ENCODE data around the gene DNAAF1. TPM values are rescaled to one million over a fixed set of nuclear protein-coding genes. Genes with fewer than 3 reads are reported as not detected.
A peak's percentile ranks its signal among the peaks of the same experiment; 100 is the strongest.

DNAAF1 gene
- total RNA-seq, 1 donor from 2014 or later: under 0.01 TPM

DNA sequence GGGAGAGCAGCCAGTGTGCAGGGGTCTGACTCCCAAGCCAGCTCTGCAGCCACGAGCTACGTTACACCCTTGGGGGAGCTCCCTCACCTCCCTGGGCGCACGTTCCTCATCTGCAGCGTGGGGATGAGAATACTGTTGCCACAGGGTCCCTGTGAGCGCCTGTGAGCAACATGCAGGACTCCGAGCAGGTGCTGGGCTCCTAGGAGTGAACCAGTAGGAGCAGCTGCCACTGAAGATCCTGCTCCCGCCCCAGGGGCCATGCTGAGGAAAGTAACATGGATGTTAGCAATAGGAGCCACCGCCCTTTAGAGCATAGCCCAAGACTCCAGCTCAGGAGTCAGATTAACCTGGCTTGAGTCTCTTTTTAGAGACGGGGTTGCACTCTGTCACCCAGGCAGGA is 15.9 kb downstream of the DNAAF1 start:
- DNase-seq: no peak

DNA sequence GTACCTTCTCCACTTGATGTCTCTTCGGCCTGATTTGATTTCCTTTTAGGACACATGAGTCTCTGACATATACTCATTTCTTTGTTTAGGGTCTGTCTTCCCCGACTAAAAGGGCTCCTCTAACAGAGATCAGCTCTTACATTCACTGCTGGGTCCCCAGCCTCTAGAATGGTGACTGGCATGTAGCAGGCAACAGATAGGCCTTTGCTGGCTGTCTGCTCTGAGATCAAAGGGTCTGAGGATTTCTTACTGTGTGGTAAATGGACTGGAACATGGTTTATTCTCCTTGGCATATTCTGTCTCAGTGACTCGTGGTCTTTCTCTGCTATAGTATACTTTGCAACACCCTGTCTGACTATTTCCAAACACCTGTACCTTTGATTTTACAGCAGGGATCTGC is 16.7 kb downstream of the DNAAF1 start:
- DNase-seq: no peak

DNA sequence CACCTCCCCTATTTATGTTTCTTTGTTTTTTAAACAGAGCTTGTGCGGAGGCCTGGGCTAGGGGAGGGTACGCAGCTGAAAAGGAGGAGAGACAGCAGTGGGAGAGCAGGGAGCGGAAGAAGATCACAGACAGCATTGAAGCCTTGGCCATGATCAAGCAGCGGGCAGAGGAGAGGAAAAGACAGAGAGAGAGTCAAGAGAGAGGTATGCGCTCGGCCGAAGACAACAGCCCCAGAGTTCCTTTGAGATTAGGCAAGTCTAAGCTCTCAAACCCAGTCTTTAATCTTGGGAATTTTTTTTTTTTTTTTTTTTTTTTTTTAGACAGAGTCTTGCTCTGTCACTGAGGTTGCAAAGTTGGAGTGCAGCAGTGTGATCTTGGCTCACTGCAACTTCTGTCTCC is 20.6 kb downstream of the DNAAF1 start:
- no peak for DNase-seq

DNA sequence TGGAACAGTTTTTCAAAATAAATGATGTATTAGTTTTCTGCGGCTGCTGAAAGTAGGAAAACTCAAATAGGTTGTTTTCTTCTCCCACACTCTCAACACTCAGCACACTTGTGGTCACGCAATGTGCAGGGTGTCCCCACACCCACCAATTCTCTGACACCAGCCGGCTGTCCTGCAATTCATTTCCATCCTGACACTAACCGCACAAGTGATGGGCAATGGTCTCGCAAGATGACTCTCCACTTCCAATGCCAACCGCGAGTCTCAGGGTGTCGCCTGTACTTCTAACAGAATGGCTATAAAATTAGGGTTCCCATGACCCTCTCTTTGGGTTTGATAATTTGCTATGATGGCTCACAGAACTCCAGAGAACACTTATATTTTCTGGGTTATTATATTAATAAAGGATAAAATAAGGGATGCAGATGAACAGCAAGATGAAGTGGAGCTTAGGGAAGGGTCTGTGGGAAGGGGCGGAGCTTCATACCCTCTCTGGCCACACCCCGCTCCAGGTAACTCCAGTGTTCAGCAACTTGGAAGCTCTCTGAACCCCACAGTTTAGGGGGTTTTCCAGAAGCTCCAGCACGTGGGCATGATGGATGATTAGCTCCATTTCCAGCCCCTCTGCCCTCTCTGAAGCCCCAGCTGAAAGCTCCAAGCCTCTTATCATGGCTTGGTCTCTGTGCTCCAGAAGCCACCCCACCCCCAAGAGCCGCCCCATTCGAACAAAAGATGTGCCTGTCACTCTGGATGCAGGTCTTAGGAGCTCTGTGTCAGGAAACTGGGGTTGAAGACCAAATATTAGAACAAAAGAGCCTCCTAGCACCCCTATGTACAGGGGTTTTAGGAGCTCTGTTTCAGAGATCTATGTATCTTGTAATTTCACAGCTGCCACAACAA is 21.9 kb downstream of the DNAAF1 start:
- no peak for DNase-seq

DNA sequence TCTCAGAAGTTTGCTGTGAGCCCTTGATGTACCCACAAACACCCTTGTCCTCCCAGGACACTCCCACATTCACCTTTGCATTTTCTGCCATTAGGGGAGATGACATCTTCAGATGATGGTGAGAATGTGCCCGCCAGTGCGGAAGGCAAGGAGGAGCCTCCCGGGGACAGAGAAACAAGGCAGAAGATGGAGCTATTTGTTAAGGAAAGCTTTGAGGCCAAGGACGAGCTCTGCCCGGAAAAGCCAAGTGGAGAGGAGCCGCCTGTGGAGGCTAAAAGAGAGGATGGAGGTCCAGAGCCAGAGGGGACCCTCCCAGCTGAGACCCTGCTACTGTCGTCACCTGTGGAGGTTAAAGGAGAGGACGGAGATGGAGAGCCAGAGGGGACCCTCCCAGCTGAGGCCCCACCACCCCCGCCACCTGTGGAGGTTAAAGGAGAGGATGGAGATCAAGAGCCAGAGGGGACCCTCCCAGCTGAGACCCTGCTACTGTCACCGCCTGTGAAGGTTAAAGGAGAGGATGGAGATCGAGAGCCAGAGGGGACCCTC is 24.7 kb downstream of the DNAAF1 start:
- DNase-seq: no peak

DNA sequence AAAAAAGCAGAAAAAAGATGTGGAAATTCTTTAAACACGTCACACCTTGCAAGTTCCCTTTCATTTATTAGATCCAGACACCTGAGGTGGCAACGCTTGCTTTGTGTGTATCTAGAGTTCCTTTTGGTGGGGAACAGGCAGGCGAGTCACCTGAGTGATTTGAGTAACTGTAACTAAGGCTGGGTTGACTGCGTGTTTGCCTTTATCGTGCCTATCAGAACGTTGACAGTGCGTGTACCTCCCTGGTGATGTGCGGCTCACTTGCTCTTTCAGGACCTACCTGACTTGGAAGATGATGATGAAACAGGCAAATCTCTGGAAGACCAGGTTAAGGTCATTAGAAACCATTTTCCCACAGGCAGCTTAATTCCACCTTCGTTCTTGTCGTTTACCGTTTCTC is 29.3 kb downstream of the DNAAF1 start:
- DNase-seq: no peak

DNA sequence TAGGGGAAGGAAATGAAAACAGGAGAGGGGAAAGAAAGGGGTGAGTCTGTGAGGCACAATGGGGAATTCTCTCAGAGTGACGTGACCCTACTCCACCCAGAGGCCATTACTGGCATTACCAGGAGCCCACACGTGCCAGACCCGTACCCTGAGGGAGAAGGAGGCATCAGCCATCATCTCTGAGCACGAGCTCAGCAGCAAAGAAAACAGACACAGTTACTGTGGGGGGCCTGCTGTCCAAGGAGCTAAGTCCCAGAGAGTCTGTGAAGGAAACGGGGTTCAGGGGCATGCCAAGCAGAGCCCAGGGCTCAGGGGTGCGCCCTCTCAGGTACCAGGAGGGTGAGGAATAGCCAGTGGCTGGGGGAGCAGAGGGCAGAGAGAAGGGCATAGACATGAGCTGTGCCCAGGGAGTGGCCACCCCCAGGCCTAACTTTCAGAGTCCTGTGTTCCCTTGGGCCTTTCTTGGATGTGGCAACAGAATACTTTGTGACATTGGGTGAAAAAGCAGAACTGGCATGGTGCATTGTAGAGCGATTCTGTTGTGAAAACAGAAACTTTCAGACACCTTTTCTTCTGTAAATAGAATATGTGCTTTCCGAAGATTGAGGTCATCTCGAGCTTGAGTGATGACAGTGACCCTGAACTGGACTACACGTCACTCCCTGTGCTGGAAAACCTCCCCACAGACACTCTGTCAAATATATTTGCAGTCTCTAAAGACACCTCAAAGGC is 30.4 kb downstream of the DNAAF1 start:
- DNase-seq: peak; percentile 65

DNA sequence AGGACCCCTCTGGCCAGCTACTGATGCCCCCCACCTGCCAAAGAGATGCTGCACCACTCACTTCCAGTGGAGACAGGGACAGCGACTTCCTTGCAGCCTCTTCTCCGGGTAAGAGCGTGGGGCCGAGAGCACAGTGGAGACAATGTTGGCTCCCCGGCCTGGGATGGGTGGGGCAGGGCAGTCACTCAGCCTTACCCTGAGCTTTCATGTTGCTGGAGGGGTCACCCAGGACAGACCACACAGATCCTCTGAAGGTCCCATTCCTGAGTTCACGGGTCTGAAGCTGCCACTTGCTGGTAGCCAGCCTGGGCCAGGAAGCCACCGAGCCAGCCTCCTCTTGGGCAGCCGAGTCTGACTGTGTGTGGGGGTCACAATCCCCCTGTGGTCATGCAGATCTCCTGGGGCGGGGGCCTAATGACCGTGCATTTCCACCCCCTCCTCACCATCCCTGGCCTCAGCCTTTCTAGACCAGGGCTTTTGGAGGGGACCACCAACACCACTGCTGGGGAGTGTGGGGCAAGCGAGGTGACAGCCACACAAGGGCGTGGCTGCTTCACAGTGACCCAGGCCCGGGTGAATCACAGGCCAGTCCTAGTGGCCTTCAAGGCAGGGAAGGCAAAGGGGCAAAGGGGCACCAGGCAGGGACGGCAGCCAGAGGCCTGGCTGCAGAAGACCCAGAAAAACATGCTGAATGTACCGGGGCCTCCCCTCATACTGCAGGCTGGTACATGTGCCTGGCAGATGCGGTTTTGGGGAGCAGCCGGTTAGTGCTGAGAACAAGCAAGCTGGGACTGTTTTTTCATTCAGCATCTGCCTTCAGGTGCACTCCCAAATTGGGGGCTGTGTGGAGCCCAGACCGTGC is 31.3 kb downstream of the DNAAF1 start:
- no peak for DNase-seq

DNA sequence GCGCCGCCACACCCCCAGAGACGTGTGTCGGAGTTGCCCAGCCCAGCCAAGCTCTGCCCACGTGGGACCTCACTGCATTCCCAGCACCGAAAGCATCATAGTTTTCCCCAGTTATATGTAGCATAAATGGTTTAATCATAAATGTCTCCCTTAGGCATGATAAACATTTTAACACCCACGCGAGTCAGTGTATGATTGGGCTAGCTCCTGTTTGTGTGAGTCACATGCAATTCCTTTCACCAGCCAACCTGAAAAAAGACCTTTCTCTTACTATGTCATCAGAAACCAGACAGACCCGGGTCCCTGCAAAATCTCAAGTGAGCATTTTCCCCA is 32.6 kb downstream of the DNAAF1 start:
- peak; percentile 32 for DNase-seq

DNA sequence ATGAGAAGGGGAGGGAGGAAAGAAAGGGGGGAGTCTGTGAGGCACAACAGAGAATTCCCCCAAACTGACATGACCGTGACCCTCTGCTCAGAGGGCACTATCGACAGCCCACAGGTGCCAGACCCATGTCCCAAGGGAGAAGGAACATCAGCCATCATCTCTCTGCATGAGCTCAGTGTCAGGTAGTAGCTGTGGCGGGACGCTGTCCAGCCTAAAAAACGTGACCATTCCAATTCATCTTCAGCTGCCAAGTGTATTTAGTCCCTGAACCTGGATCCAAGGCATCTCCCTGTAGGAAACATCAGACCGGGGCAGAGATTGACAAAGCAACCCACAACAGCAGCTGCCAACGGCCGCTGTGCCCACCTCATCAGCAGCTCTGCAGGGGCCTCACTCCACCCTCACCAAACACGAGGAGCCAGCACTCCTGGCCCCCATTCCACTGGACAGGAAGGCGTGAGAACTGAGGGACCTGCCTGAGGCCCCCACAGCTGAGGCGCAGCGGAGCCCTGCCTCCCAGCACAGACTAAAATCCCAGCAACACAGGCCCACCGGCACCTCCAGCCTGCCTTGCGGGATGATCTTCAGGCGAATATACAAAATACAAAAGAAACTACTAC is 33.1 kb downstream of the DNAAF1 start:
- no peak for DNase-seq

DNA sequence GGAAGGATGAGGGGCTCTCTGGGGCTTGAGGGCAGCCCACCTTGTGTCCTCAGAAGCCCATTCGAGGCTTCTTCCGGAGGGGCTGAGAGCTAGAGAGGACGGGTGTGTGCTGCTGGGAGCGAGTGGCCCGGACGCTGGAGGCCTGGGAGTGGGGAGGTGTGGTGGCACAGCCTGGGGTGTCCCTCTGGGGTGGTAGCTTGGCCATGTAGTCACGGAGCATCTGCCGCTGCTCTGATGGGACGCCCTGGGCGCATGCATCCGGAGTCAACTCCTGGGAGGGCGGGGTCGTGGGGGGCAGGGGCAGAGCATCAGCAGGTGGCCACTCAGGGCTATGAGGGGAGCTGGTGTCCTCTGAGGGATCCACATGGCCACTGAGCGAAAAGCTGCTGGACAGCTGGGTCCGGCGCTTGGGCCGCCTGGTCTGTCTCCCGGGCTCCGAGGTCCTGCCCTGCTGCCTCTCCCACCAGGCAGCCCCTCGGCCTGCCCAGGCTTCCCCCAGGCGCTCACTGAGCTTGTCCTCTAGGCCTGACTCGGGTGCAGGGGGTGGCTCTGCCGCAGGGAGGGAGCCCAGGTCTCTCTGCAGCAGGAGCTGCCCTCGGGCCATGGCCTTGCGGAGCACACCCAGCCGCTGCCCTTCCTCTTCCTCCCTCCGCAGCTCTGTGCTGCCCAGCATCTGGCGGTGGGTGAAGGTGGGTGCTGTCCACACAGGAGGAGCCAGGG is 33.9 kb downstream of the DNAAF1 start:
- DNase-seq: no peak

DNA sequence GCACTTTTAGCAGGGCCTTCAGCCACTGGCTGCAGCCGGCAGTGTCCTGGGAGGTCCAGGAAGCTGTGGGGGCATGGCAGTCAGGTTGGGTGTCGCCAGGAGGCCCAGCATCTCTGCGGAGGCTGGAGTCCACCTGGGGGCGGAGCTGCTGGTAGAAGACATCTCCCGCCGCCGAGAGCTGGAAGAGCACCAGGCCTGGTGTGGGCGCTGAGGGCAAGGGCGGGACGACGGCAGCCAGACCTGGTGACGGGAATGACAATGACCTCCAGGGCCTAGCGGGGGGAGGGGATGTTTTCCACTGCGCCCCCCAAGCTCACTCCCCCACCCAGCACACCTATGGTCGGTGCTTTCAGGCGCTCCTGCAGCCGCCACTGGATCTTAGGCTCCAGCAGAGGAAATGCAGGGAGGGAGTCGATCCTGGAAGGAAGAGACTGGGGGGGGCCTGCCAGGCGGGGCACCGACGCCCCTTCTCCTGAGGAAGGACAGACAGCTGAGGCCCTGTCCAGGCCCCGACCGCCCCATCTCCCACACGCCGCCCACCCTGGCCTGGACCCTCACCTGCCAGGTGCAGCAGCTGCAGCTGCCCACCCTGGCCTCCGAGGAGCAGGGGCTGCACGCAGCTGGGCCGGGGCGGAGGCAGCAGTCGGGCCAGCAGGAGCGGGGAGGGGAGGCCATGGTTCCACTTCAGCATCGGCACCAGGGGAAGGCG is 34.7 kb downstream of the DNAAF1 start:
- DNase-seq: no peak

DNA sequence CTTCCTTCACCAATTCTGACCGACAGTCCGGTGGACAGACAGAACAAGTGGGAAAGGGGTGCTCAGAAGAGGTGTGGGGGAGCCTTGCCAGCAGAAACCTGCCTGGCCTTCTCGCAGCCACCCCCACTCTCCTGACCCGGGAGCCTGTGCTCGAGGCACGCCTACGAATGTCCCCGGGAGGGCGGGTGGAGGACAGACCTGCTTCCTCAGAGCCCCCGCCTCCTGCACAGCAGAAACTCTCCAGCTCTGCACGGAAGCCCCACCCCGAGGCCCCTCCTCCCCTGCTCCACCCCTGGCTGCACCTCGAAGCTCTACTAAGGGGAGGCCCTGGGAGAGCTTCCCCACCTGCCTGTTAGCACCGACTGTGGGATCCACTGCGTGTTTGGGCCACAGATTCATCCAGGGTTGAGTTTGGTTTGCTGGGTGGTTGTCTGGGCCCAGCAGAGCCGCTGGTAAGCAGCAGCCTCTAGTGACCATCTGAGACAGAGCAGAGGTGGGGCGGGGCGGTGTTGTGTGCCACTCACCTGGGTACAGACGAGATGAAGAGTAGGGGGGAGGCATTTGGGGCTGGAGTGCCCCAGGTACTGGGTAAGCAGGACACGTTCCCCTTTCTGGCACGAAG is 35.5 kb downstream of the DNAAF1 start:
- no peak for DNase-seq

DNA sequence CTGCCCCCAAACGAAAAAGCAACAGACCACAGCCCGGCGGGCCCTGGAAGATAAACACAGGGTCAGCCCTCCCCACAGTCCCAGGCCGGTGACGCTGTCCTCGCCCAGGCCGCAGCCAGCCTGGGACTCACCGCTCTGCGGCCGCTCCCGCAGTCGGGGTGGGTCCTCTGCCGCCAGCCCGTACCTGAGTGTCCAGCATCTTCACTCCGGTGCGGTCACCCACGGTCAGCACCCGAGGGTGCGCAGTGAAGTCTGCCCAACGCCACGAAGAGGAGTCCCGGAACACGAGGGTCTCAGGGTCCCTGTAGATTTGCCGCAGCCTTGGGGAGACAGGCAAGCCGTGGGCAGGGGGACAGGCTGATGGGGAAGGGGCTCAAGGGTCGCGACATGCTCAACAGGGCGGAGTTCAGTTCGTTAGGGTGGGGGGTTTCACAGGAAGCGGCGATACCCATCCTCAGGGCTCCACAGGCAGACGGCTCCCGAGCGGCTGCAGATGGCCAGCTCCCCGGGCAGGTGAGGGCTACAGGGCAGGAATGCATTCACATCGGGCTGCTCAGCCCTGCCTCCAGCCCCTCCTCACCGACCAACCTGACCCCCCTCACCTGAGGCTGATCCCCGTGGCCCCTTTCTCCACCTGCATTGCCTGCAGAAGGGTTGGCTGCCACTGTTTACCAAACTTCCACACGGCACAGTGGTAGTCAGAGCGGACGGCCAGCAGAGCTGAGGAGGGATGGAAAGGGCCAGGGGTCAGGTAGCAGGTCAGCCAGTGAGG is 36.2 kb downstream of the DNAAF1 start:
- DNase-seq: no peak

DNA sequence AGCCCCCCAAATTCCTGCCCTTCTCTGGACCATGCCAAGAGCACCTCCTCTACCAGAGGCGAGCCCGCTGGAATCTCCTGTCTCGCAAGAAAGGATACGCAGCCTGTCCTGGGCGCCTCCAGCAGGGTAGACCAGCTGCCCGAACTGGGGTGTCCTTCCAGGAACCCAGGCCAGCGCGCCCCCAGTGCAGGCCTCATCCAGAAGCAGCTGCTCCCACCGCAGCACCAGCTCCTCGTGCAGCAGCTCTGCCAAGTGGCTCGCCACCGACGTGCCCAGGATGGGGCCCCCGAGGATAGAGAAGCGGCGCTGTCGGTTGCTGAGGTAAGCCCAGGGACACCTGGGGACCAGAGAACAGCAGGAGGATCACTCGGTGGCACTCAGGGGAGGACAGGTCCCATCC is 37.0 kb downstream of the DNAAF1 start:
- DNase-seq: no peak

DNA sequence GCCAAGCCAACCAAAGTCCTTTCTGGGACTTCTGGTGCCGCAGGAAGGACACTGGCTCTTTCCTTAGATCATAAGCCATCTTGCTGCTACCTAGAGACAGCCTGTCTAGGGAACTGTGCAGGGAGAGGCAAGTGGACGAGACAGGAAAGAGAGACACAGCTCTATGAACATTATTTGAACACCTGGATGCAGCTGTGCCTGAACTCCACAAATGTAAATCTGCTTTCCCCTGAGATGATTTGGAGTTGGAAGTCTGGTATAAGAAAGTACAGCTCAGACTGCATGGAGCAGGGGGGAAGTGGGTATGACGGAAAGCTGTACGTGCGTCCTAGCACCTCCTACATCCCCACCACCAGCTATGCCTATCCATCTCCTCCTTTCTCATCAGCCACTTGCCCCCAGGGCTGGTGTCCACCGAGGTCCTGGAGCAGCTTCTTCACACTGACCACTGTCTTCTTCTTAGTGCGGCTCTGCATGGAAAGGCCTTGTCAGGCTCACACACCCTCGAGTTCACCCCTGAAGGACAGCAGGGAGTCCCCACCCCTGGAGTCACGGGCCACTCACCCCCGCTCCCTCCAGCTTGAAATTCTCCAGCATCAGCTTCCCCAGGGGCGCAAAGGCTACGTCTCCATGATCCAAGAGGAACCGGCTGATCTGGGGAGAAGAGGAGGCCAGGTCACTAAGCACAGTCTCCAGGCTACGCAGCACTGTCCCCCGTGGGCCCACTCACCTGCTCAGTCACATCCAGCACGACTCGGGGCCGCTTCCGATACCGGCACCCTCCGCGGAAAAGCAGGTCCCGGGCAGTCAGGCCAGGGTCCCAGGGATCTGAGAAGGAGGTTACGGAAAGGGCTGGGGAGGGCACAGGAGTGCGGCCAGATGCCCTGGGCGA is 37.8 kb downstream of the DNAAF1 start:
- no peak for DNase-seq

DNA sequence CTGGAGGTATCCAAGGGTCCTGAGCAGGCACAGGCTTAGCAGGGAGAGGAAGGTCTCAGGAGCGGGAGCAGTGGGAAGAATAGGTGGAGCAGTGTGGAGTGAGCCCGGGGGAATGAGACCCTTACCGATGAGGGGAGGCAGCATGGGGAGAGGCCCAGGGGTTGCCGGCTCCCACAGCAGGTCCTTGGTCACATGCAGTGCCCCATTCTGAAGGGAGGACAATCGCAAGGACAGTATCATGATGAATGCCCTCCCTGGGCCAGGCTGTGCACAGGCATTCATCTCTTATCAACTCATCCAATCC is 38.4 kb downstream of the DNAAF1 start:
- DNase-seq: no peak

DNA sequence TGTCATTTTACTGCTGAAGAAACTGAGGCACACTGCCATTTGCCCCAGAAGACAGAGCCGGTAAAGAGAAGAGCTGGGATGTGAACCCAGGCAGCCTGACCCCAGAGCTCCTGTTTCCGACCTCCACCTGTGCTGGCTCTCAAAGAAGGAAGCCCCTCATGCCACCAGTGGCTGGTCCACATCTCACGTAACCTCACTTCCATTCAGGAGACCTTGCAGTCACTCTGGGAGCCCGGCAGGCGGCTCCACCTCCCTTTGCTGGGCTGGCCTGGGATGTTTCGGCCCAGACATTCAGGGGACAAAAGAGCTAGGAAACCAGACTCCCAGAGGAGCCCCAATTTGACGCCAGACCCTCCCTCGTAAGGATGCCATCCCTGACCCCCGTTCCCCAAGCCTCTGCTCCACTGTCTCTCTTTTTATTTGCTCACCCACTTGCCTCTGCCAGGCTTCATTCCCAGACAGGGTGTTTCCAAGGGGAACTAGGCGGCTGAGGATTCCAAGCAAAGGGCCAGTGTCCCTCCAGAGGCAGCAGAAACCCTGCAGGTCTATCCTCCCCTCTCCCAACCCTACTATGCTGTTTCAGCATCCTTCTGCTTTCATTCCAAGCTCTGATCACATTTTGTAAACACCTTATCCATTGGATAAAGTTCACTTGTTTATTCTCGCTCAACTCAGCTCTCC is 38.9 kb downstream of the DNAAF1 start:
- peak; percentile 63 for DNase-seq

Measured in dermis blood vessel endothelial cell (primary cell).